Gastrocnemius medialis (tissue), 4 donors: ENCODE data around the gene GCSH. TPM values are rescaled to one million over a fixed set of nuclear protein-coding genes. Genes with fewer than 3 reads are reported as not detected.

ENCODE experiments used
- ATAC-seq, 2 donors: fragments of 150-250 bp; one replicate each; pipeline ENCODE4 v1.9.1; 2016
- DNase-seq, 2 donors: peaks; one replicate each; pipeline ENCODE4 v3.0.0-alpha.2; 2019
- H3K27ac ChIP-seq, 4 donors: fragments of 200-600 bp; sonication (generic); 1 replicate in 1 of 4; 2 replicates in 3 of 4; pipeline ENCODE4 v1.5.1; 2016 to 2018; ENCODE audit warnings: mild to moderate bottlenecking in 2 of 4, moderate library complexity in 1 of 4
- H3K27me3 ChIP-seq, 3 donors: fragments of 200-600 bp; sonication (generic) in 2 of 3; 1 replicate in 1 of 3; 2 replicates in 2 of 3; pipeline versions ENCODE4 v1.5.1 to v1.6.0; 2016 to 2019; ENCODE audit warnings: mild to moderate bottlenecking in 1 of 3, moderate library complexity in 1 of 3
- H3K36me3 ChIP-seq, 2 donors: fragments of 200-600 bp; sonication (generic) in 1 of 2; one replicate each; pipeline ENCODE4 v1.5.1; 2017 to 2018
- H3K4me1 ChIP-seq, 2 donors: fragments of 200-600 bp; sonication (generic) in 1 of 2; one replicate each; pipeline ENCODE4 v1.5.1; 2016 to 2017; ENCODE audit warnings: mild to moderate bottlenecking in 2 of 2
- H3K4me3 ChIP-seq, 4 donors: fragments of 200-600 bp; sonication (generic) in 3 of 4; 1 replicate in 1 of 4; 2 replicates in 3 of 4; pipeline ENCODE4 v1.5.1; 2016 to 2019; ENCODE audit warnings: mild to moderate bottlenecking in 2 of 4
- H3K9me3 ChIP-seq, 3 donors: fragments of 200-600 bp; sonication (generic) in 2 of 3; 1 replicate in 1 of 3; 2 replicates in 2 of 3; pipeline ENCODE4 v1.5.1; 2016 to 2019
- POLR2A ChIP-seq, 2 donors: fragments of 450-650 bp; IDR thresholded peaks; one replicate each; pipeline ENCODE4 v1.6.1; 2017; ENCODE audit warnings: antibody characterized with exemption in 2 of 2, mild to moderate bottlenecking in 2 of 2, moderate library complexity in 2 of 2
- in situ Hi-C, 4 donors: fragments of 200-750 bp; cut with MboI; loops; one replicate each; pipeline versions ENCODE4 v1.15.0 to v1.8.0; 2017; ENCODE audit warnings: low sequenced_read_pairs in 4 of 4
- intact Hi-C: fragments of 100-400 bp; cut with DNase I; formaldehyde crosslinking; loops from one replicate; pipeline ENCODE4 v1.15.1; 2023; ENCODE audit warnings: low total_unique reads
- total RNA-seq, 4 donors: library from RNA; depleted of rRNA; stranded (reverse); fragments of >200 nt; gene quantifications; one replicate each; pipeline versions ENCODE4 v1.1.0 to v1.2.3, GENCODE V29; 2016
- TF ChIP-seq, protein P1 (sequence below), 5 experiments: fragments of 450-650 bp in 3 of 5; fragments of 200-600 bp in 2 of 5; sonication (generic) in 2 of 5; IDR thresholded peaks in 4 of 5; conservative IDR thresholded peaks in 1 of 5; 1 replicate in 4 of 5; 2 replicates in 1 of 5; pipeline ENCODE4 v1.5.1; 2016 to 2019; ENCODE audit warnings: antibody characterized with exemption in 5 of 5, mild to moderate bottlenecking in 3 of 5, moderate library complexity in 3 of 5

GCSH gene
- total RNA-seq, 4 donors from 2014 or later = 18.5 to 40.4 (median 30.9) TPM

DNA sequence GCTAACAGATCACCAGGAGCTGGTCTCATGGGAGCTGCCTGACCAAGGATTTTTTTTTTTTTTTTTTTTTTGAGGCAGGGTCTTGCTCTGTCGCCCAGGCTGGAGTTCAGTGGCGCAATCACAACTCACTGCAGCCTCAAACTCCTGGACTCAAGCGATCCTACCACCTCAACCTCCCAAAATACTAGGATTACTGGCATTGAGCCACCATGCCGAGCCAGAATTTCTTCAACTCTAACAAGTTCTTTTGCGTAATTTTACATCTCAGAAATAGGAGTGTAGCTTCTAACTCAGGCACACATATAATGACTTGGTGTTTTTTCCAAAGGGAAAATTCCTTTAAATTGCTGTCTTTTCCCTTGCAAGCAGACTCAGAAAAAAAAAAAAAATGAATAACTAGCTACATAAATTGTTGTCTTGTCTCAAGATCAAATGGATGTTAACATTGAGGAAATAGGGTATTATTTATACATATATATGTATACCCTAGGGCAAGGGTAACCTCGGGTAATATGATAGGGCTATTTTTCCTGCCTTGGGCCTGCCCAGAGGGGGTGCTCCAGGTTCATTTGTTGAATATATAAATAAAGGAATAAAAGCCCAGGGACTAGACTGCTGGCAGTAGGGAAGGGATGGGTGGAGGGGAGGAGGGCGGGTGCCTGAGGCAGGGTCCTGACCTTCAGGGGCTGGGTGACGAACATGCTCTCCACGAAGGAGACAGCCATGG is 42.8 kb upstream of the GCSH start:
- Histone ChIP-seq H3K27ac (no peak overlapping the region), H3K27me3 (no peaks in the 10 kb centered on the region), H3K9me3 (no peaks in the 10 kb centered on the region), H3K36me3 (no peaks in the 10 kb centered on the region), H3K4me1 (no peaks in the 10 kb centered on the region), H3K4me3 (no peak overlapping the region)
- intact Hi-C loops = no loop called here
- in situ Hi-C loops = no loop called here
- ATAC-seq (no peak), DNase-seq (peak in 1 of 2 donors; percentile 35)
- TF ChIP-seq, protein P1, sequence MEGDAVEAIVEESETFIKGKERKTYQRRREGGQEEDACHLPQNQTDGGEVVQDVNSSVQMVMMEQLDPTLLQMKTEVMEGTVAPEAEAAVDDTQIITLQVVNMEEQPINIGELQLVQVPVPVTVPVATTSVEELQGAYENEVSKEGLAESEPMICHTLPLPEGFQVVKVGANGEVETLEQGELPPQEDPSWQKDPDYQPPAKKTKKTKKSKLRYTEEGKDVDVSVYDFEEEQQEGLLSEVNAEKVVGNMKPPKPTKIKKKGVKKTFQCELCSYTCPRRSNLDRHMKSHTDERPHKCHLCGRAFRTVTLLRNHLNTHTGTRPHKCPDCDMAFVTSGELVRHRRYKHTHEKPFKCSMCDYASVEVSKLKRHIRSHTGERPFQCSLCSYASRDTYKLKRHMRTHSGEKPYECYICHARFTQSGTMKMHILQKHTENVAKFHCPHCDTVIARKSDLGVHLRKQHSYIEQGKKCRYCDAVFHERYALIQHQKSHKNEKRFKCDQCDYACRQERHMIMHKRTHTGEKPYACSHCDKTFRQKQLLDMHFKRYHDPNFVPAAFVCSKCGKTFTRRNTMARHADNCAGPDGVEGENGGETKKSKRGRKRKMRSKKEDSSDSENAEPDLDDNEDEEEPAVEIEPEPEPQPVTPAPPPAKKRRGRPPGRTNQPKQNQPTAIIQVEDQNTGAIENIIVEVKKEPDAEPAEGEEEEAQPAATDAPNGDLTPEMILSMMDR (IDR thresholded peaks at IDR 0.05 in 4 of 5, conservative IDR thresholded peaks at IDR 0.05 in 1 of 5) = no peak
- no peak for TF ChIP-seq POLR2A (IDR thresholded peaks at IDR 0.05)

DNA sequence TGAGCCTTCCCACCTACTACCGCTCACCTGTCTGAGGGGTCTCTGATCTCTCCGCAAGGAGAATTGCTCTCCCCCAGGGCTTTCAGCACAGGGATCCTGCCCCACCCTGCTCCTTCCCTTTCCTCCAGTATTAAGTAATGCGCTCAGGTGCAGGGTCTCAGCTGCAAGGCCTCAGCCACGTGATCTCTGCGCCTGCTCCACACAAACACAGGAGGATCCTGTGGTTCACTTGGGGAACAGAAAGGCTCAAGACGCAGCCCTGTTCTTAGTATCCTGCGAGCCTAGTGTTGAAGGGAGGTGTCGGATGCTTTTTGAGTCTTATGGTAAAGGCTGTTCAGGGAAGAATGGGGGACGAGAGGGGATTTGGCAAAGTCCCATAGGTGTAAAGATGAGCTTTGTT is 41.6 kb upstream of the GCSH start:
- H3K27ac ChIP-seq = no peak overlapping the region
- intact Hi-C loops = no loop called here
- H3K4me3 ChIP-seq = no peak overlapping the region
- ATAC-seq (no peak), DNase-seq (no peak)
- no peak for TF ChIP-seq POLR2A (IDR thresholded peaks at IDR 0.05)
- TF ChIP-seq, protein P1 (IDR thresholded peaks at IDR 0.05 in 4 of 5, conservative IDR thresholded peaks at IDR 0.05 in 1 of 5) = no peak
- in situ Hi-C loops = no loop called here
- H3K27me3 ChIP-seq = no peaks in the 10 kb centered on the region
- H3K4me1 ChIP-seq = no peaks in the 10 kb centered on the region
- no peaks in the 10 kb centered on the region for H3K9me3 ChIP-seq
- H3K36me3 ChIP-seq = no peaks in the 10 kb centered on the region

DNA sequence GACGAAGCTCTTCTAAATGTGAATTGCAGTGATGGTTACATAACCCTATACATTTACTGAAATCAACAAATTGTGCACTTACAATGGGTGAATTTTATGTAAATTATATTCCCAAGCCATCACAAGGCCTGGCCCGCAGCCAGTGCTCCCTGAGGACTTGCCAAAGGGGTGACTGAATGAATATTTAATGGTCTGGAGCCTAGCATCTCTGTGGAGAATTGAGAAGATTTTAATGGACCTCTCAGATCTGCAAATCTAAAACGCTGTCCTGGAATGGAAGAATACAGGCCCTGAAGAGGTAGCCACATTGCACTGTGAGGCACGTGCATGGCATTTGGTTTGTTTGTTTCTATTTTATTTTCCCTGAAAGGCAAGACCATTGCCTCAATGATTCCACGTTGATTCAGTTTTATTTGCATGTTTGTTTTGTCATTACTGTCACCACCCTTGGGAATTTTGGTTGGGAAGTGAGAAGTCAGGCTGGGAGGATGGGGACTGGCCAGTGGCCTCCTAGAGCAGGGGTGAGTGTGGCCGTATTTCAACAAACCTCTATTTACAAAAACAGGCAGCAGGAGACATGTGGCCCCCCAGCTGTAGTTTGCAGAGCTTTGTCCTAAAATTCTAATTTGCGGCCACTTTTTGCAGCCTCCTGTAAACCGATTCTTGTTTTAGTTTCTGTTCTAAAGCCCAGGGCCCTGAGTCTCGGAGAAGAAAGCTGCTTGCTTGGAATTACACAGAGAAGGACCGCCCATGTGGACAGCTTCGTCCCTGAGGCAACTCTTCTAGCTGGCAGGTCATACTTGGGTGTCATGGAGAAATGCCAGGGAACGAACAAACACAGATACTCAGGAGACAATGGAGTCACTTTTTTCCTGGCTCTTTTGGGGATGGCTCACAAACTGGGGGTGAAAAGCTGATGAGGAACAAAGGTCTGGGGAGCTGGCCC is 40.5 kb upstream of the GCSH start:
- ATAC-seq (no peak), DNase-seq (peak in 1 of 2 donors; percentile 21)
- Histone ChIP-seq H3K36me3 (no peaks in the 10 kb centered on the region), H3K4me1 (no peaks in the 10 kb centered on the region), H3K4me3 (no peak overlapping the region), H3K27ac (no peak overlapping the region), H3K9me3 (no peaks in the 10 kb centered on the region), H3K27me3 (no peaks in the 10 kb centered on the region)
- intact Hi-C loops (no loop called here), in situ Hi-C loops (no loop called here)
- TF ChIP-seq POLR2A (IDR thresholded peaks at IDR 0.05) = no peak
- TF ChIP-seq, protein P1 (IDR thresholded peaks at IDR 0.05 in 4 of 5, conservative IDR thresholded peaks at IDR 0.05 in 1 of 5) = no peak

DNA sequence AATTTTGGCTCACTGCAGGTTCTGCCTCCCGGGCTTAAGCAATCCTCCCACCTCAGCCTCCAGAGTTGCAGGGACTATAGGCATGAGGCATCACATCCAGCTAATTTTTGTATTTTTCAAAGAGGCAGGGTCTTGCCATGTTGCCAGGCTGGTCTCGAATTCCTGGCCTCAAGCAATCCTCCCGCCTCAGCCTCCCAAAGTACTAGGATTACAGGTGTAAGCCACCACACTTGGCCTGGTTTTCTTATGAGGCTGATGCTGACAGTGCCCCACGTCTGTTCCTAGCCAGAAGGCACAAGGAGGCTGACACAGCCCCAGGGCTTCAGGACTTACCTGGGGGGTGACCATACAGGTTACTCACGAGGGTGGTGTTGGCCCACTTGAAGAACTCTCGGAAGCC is 33.9 kb upstream of the GCSH start:
- Histone ChIP-seq H3K27me3 (no peaks in the 10 kb centered on the region), H3K9me3 (no peaks in the 10 kb centered on the region), H3K36me3 (no peaks in the 10 kb centered on the region), H3K4me3 (no peak overlapping the region), H3K27ac (no peak overlapping the region), H3K4me1 (no peaks in the 10 kb centered on the region)
- TF ChIP-seq POLR2A (IDR thresholded peaks at IDR 0.05) = no peak
- TF ChIP-seq, protein P1 (IDR thresholded peaks at IDR 0.05 in 4 of 5, conservative IDR thresholded peaks at IDR 0.05 in 1 of 5) = no peak
- ATAC-seq (no peak), DNase-seq (no peak)
- intact Hi-C loops = no loop called here
- in situ Hi-C loops = no loop called here
